GM12864 (cell line): Measurements from ENCODE around the gene GOLGA5.
"Not testable (repeated sequence)": the region's sequence is repeated elsewhere in the genome, so short reads cannot be mapped to it uniquely, and the experiment has no call there.

Source experiments
- DNase-seq: peaks from one replicate; pipeline ENCODE4 v3.0.0-alpha.2; 2011; ENCODE audit warnings: low read depth
- H3K4me3 ChIP-seq: 2 replicates; pipeline ENCODE4 v1.5.1; 2011; ENCODE audit warnings: mild to moderate bottlenecking, low read depth, low read length, control low read depth
- CTCF ChIP-seq: IDR thresholded peaks from 2 replicates; pipeline ENCODE4 v1.5.1; 2011; ENCODE audit warnings: low read depth, mild to moderate bottlenecking, moderate library complexity, low read length, control low read depth, inconsistent platforms; ENCODE audit errors: missing control alignments

GOLGA5 gene

GRCh38 chr14:92800525-92800924, 6.4 kb downstream of the GOLGA5 start:
- no peak for DNase-seq
- TF ChIP-seq CTCF, result no peak
- no peak overlapping the region for H3K4me3 ChIP-seq

GRCh38 chr14:92801917-92802316, 7.8 kb downstream of the GOLGA5 start:
- H3K4me3 ChIP-seq, result no peak overlapping the region
- TF ChIP-seq CTCF, result no peak
- DNase-seq, result no peak

- DNase-seq, result no peak
- no peak overlapping the region for H3K4me3 ChIP-seq
- TF ChIP-seq CTCF, result no peak
Observed at GRCh38 chr14:92802678-92803077, 8.6 kb downstream of the GOLGA5 start.

GRCh38 chr14:92813201-92813600, 19.1 kb downstream of the GOLGA5 start:
- no peak for TF ChIP-seq CTCF
- H3K4me3 ChIP-seq, result no peak overlapping the region
- no peak for DNase-seq

GRCh38 chr14:92819011-92819597, 25.0 kb downstream of the GOLGA5 start:
- no peak overlapping the region for H3K4me3 ChIP-seq
- no peak for TF ChIP-seq CTCF
- no peak for DNase-seq

GRCh38 chr14:92819680-92820535, 25.8 kb downstream of the GOLGA5 start:
- not testable (repeated sequence) for DNase-seq, H3K4me3 ChIP-seq

- DNase-seq, H3K4me3 ChIP-seq: not testable (repeated sequence)
Observed at GRCh38 chr14:92820536-92820840, 26.4 kb downstream of the GOLGA5 start.

- DNase-seq, result no peak
- no peak overlapping the region for H3K4me3 ChIP-seq
- TF ChIP-seq CTCF, result no peak
Observed at GRCh38 chr14:92830902-92831301, 36.8 kb downstream of the GOLGA5 start.
